Gastroesophageal sphincter (tissue), 3 donors: Measurements from ENCODE around the gene MYO6.

ENCODE experiments used
- EP300 ChIP-seq: sonication (generic); formaldehyde crosslinking; IDR thresholded peaks from one replicate; pipeline ENCODE4 v1.6.1; 2017; ENCODE audit warnings: antibody characterized with exemption, mild to moderate bottlenecking
- POLR2A ChIP-seq, 2 donors: fragments of 450-650 bp; IDR thresholded peaks; one replicate each; pipeline ENCODE4 v1.6.1; 2017; ENCODE audit warnings: antibody characterized with exemption in 2 of 2, mild to moderate bottlenecking in 2 of 2, moderate library complexity in 1 of 2
- POLR2AphosphoS5 ChIP-seq: sonication (generic); formaldehyde crosslinking; IDR thresholded peaks from one replicate; pipeline ENCODE4 v1.6.1; 2017; ENCODE audit warnings: antibody characterized with exemption
- TF ChIP-seq, protein P1 (sequence below), 4 experiments: fragments of 200-600 bp in 2 of 4; fragments of 450-650 bp in 2 of 4; sonication (generic) in 1 of 4; IDR thresholded peaks; one replicate each; pipeline ENCODE4 v1.5.1; 2017 to 2019; ENCODE audit warnings: antibody characterized with exemption in 4 of 4, mild to moderate bottlenecking in 2 of 4, moderate library complexity in 2 of 4

- TF ChIP-seq EP300 = no peak
- TF ChIP-seq POLR2A (IDR thresholded peaks at IDR 0.05) = no peak
- TF ChIP-seq, protein P1, sequence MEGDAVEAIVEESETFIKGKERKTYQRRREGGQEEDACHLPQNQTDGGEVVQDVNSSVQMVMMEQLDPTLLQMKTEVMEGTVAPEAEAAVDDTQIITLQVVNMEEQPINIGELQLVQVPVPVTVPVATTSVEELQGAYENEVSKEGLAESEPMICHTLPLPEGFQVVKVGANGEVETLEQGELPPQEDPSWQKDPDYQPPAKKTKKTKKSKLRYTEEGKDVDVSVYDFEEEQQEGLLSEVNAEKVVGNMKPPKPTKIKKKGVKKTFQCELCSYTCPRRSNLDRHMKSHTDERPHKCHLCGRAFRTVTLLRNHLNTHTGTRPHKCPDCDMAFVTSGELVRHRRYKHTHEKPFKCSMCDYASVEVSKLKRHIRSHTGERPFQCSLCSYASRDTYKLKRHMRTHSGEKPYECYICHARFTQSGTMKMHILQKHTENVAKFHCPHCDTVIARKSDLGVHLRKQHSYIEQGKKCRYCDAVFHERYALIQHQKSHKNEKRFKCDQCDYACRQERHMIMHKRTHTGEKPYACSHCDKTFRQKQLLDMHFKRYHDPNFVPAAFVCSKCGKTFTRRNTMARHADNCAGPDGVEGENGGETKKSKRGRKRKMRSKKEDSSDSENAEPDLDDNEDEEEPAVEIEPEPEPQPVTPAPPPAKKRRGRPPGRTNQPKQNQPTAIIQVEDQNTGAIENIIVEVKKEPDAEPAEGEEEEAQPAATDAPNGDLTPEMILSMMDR (IDR thresholded peaks at IDR 0.05) = no peak
- TF ChIP-seq POLR2AphosphoS5 = no peak
These were observed 203.1 kb downstream of the MYO6 start for GRCh38 chr6:75952128-75952527.
